Adrenal gland (tissue), 12 donors: ENCODE measurements around the gene INSL3. TPM values are rescaled to one million over a fixed set of nuclear protein-coding genes. Genes with fewer than 3 reads are reported as not detected.
A peak's percentile ranks its signal among the peaks of the same experiment; 100 is the strongest.

ENCODE experiments used
- DNase-seq, 7 donors: peaks; one replicate each; pipeline ENCODE4 v3.0.0-alpha.2; 2019 to 2020
- H3K27ac ChIP-seq, 5 donors: fragments of 200-600 bp; sonication (generic) in 4 of 5; 1 replicate in 3 of 5; 2 replicates in 2 of 5; pipeline versions ENCODE4 v1.5.1 to v1.8.0; 2016 to 2020; ENCODE audit warnings: mild to moderate bottlenecking in 1 of 5
- H3K27me3 ChIP-seq: fragments of 200-600 bp; 2 replicates; pipeline ENCODE4 v1.8.0; 2021
- H3K36me3 ChIP-seq, 2 donors: fragments of 200-600 bp; replicated peaks in 1 of 2; 1 replicate in 1 of 2; 2 replicates in 1 of 2; pipeline versions ENCODE4 v1.5.1 to v1.8.0; 2018 to 2022
- H3K4me1 ChIP-seq, 2 donors: fragments of 200-600 bp; replicated peaks in 1 of 2; 1 replicate in 1 of 2; 2 replicates in 1 of 2; pipeline versions ENCODE4 v1.5.1 to v1.8.0; 2018 to 2021
- H3K4me3 ChIP-seq, 4 donors: fragments of 200-600 bp; sonication (generic) in 3 of 4; one replicate each; pipeline ENCODE4 v1.5.1; 2016 to 2018
- H3K9me3 ChIP-seq, 3 donors: fragments of 200-600 bp; sonication (generic) in 1 of 3; replicated peaks in 1 of 3; 1 replicate in 2 of 3; 2 replicates in 1 of 3; pipeline versions ENCODE4 v1.5.1 to v1.8.0; 2016 to 2021
- POLR2A ChIP-seq, 2 donors: fragments of 450-650 bp; IDR thresholded peaks; one replicate each; pipeline ENCODE4 v1.6.1; 2017; ENCODE audit warnings: antibody characterized with exemption in 2 of 2, mild to moderate bottlenecking in 2 of 2, moderate library complexity in 1 of 2
- WGBS, 4 donors: extraction: QIAGEN DNeasy Blood & Tissue Kit in 2 of 4; methylation state at CpG; one replicate each; pipeline versions ENCODE4 v1.1.5 to v1.1.7; 2013 to 2017; 5-methylcytosine and 5-hydroxymethylcytosine counted together
- intact Hi-C, 2 donors: fragments of 100-400 bp; cut with DNase I; formaldehyde crosslinking; loops; one replicate each; pipeline versions ENCODE4 v1.14.1 to v1.15.0; 2022 to 2023
- polyA plus RNA-seq, 3 donors: library from polyadenylated mRNA; stranded (reverse); fragments of 200-250 nt in 2 of 3; fragments of 350-450 nt in 1 of 3; fragmentation: Illumina TruSeq in 1 of 3; extraction: RNeasy Lipid Tissue Mini Kit (QIAGEN cat#74804) in 1 of 3; gene quantifications; one replicate each; pipeline ENCODE4 v1.2.3, GENCODE V29; 2013 to 2014
- total RNA-seq, 9 donors: library from RNA; depleted of rRNA in 4 of 9; stranded (reverse); fragments of >200 nt in 4 of 9; fragments of 120-200 nt in 1 of 9; fragmentation: NEBNext Ultra II Directional in 1 of 9; extraction: Animal tissue kit (Norgen Biotek cat#: 25700) in 1 of 9; gene quantifications; one replicate each; pipeline versions ENCODE4 v1.1.0 to v1.2.4, GENCODE V29; 2013 to 2023
- TF ChIP-seq, protein P1 (sequence below), 6 experiments: fragments of 450-650 bp in 4 of 6; fragments of 200-600 bp in 2 of 6; sonication (generic) in 1 of 6; IDR thresholded peaks; 1 replicate in 5 of 6; 2 replicates in 1 of 6; pipeline versions ENCODE4 v1.5.1 to v1.8.0; 2016 to 2021; ENCODE audit warnings: antibody characterized with exemption in 6 of 6, mild to moderate bottlenecking in 2 of 6, moderate library complexity in 1 of 6
- donor health status: healthy with polysubstance abuse.
- donor health status: Bipolar disorder and iron deficiency.
- donor health status: DM: yes; HTN: yes; CAD: no.
- donor health status: DM: no; HTN: no; CAD: no.
- donor health status: DM: no; HTN: no; CAD: no.
- donor health status: DM: yes; HTN: yes; CAD: no.

The INSL3 gene
- total and polyA plus RNA-seq, 12 donors = 0.17 to 0.40 (median 0.28) TPM; not detected in 8

DNA sequence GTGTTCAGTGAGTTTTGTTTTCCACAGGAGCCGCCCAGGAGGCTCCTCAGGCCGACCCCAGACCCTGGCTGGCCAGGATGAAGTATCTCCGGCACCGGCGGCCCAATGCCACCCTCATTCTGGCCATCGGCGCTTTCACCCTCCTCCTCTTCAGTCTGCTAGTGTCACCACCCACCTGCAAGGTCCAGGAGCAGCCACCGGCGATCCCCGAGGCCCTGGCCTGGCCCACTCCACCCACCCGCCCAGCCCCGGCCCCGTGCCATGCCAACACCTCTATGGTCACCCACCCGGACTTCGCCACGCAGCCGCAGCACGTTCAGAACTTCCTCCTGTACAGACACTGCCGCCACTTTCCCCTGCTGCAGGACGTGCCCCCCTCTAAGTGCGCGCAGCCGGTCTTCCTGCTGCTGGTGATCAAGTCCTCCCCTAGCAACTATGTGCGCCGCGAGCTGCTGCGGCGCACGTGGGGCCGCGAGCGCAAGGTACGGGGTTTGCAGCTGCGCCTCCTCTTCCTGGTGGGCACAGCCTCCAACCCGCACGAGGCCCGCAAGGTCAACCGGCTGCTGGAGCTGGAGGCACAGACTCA is 13.5 kb downstream of the INSL3 start:
- H3K4me1 ChIP-seq = no peaks in the 10 kb centered on the region
- H3K9me3 ChIP-seq = no peaks in the 10 kb centered on the region
- no peak for DNase-seq
- H3K4me3 ChIP-seq = no peak overlapping the region
- TF ChIP-seq, protein P1, sequence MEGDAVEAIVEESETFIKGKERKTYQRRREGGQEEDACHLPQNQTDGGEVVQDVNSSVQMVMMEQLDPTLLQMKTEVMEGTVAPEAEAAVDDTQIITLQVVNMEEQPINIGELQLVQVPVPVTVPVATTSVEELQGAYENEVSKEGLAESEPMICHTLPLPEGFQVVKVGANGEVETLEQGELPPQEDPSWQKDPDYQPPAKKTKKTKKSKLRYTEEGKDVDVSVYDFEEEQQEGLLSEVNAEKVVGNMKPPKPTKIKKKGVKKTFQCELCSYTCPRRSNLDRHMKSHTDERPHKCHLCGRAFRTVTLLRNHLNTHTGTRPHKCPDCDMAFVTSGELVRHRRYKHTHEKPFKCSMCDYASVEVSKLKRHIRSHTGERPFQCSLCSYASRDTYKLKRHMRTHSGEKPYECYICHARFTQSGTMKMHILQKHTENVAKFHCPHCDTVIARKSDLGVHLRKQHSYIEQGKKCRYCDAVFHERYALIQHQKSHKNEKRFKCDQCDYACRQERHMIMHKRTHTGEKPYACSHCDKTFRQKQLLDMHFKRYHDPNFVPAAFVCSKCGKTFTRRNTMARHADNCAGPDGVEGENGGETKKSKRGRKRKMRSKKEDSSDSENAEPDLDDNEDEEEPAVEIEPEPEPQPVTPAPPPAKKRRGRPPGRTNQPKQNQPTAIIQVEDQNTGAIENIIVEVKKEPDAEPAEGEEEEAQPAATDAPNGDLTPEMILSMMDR (IDR thresholded peaks at IDR 0.05) = no peak
- no peak for TF ChIP-seq POLR2A (IDR thresholded peaks at IDR 0.05)
- no peaks in the 10 kb centered on the region for H3K36me3 ChIP-seq
- intact Hi-C loops = no loop called here
- H3K27ac ChIP-seq = no peak overlapping the region
- WGBS, 4 donors = 51 to 72% (median 59%) methylated on average over 12 to 38 of the region's 38 CpGs
- peaks cover 3% of the 10 kb centered on the region for H3K27me3 ChIP-seq

DNA sequence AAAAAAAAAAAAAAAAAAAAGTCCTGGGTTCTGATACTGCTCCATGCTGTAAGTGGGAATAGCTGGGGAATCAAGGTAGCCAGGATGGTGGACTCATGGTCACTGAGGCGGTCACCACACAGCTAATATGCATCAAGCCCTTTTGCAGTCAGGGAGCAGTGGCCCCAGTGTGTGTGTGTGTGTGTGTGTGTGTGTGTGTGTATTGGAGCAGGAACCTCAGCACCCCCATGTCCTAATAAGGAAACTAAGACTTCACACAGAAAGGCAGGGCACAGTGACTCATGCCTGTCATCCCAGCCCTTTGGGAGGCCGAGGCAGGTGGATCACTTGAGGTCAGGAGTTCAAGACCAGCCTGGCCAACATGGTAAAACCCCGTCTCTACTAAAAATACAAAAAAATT is 14.4 kb downstream of the INSL3 start:
- Histone ChIP-seq H3K9me3 (no peaks in the 10 kb centered on the region), H3K27ac (no peak overlapping the region), H3K4me3 (no peak overlapping the region), H3K27me3 (peaks cover 3% of the 10 kb centered on the region), H3K4me1 (no peaks in the 10 kb centered on the region), H3K36me3 (no peaks in the 10 kb centered on the region)
- no peak for DNase-seq
- TF ChIP-seq, protein P1 (IDR thresholded peaks at IDR 0.05) = no peak
- TF ChIP-seq POLR2A (IDR thresholded peaks at IDR 0.05) = no peak
- intact Hi-C loops = no loop called here
- WGBS, 4 donors = 50 to 70% (median 54%) methylated on average over 3 of the region's 3 CpGs

DNA sequence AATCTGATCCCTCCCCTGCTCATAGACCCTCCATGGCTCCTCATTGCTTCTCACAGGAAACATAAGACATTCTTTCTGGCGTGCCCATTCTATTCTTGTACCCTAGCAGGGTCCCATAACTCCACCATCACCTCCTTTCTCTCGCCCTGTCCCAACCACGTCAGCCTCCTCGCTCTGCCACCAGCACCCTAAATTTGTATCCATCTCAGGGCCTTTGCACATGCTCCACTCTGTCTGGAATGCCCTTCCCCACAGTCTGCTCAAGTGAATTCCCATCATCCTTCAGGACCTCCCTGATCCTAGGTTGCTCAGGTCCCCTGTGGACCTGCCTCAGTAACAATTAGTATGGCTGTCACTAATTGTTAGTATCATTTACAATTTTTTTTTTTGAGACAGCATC is 15.9 kb downstream of the INSL3 start:
- intact Hi-C loops = no loop called here
- Histone ChIP-seq H3K27ac (no peak overlapping the region), H3K27me3 (peaks cover 10% of the 10 kb centered on the region), H3K9me3 (no peaks in the 10 kb centered on the region), H3K4me3 (no peak overlapping the region), H3K36me3 (no peaks in the 10 kb centered on the region), H3K4me1 (no peaks in the 10 kb centered on the region)
- 80 to 90% (median 86%) methylated on average over 4 of the region's 4 CpGs for WGBS, 4 donors
- TF ChIP-seq POLR2A (IDR thresholded peaks at IDR 0.05) = no peak
- TF ChIP-seq, protein P1 (IDR thresholded peaks at IDR 0.05) = no peak
- no peak for DNase-seq

DNA sequence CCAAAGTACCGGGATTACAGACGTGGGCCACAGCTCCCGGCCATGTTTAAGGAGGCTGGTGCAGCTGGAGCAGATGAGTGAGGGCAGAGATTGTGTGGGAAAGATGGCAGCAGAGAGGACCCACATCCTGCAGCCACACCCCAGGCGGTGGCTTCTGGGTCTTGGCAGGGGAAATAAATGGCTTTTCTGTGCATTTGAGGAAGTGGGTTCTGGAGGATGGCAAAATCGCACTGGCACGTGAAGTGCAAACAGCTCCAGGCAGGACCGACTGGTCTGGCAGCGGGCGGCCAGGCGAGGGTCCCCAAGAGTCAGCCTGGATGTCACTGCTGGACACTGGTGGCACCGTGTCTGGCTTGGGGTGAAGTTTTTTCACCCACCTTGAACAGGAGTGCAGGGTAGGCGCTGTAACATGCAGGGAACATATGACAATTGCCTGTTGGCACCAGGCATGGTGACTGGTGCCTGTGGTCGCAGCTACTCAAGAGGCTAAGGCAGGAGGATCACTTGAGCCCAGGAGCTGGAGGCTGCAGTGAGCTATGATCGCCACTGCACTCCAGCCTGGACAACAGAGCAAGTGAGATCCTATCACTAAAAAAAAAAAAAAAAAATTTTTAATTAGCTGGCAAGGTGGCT is 17.9 kb downstream of the INSL3 start:
- no peak for TF ChIP-seq POLR2A (IDR thresholded peaks at IDR 0.05)
- TF ChIP-seq, protein P1 (IDR thresholded peaks at IDR 0.05) = no peak

More for the DNA sequence above, 17.9 kb downstream of the INSL3 start:
- Histone ChIP-seq H3K27ac (no peak overlapping the region), H3K4me3 (no peak overlapping the region), H3K4me1 (no peaks in the 10 kb centered on the region), H3K27me3 (peaks cover 14% of the 10 kb centered on the region), H3K9me3 (no peaks in the 10 kb centered on the region), H3K36me3 (no peaks in the 10 kb centered on the region)
- DNase-seq = peak in 2 of 7 donors; percentile 13 to 22
- intact Hi-C loops = no loop called here
- 49 to 63% (median 60%) methylated on average over 9 to 14 of the region's 14 CpGs for WGBS, 4 donors
